ENCODE results near the gene AP1AR.

DNA sequence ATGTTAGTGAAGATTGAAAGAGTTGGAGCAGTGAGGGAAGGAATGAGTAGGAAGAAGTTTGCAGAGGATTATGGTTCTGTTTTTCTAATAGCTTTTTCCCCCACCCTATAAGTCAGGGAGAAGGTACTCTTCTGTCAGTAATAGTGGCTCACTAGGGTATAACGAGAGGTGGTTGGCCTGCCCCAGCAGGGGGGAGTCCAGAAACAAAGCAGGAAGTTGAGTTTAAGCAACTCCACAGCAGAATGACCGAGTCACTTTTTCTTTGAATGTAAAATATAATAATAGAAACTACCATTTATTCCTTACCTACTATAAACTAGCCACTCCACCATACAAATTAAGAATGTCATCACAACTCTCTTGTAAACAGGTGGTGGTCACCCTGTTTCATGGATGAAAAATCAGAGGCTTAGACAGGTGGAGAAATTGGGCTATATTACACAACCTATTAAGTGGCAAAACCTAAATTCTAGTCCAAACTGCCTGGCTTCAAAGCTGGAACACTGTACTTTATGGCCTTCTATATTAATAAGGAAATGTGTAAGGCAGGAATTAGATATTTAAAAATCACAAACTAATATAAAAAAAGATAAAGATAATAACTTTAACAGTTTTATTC lies 21.9 kb downstream of the AP1AR start:
- no peak for TF ChIP-seq POLR2A (IDR thresholded peaks at IDR 0.05)
- TF ChIP-seq, protein P1, sequence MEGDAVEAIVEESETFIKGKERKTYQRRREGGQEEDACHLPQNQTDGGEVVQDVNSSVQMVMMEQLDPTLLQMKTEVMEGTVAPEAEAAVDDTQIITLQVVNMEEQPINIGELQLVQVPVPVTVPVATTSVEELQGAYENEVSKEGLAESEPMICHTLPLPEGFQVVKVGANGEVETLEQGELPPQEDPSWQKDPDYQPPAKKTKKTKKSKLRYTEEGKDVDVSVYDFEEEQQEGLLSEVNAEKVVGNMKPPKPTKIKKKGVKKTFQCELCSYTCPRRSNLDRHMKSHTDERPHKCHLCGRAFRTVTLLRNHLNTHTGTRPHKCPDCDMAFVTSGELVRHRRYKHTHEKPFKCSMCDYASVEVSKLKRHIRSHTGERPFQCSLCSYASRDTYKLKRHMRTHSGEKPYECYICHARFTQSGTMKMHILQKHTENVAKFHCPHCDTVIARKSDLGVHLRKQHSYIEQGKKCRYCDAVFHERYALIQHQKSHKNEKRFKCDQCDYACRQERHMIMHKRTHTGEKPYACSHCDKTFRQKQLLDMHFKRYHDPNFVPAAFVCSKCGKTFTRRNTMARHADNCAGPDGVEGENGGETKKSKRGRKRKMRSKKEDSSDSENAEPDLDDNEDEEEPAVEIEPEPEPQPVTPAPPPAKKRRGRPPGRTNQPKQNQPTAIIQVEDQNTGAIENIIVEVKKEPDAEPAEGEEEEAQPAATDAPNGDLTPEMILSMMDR (IDR thresholded peaks at IDR 0.05), result no peak
